CD4-positive, alpha-beta T cell treated with Interleukin-15 for 4 hours (primary cell): ENCODE data around the gene PRKAG1.

ENCODE experiments used
- DNase-seq: peaks from one replicate; pipeline ENCODE4 v3.0.0-alpha.2; 2020; ENCODE audit warnings: low spot score

PRKAG1 gene

DNA sequence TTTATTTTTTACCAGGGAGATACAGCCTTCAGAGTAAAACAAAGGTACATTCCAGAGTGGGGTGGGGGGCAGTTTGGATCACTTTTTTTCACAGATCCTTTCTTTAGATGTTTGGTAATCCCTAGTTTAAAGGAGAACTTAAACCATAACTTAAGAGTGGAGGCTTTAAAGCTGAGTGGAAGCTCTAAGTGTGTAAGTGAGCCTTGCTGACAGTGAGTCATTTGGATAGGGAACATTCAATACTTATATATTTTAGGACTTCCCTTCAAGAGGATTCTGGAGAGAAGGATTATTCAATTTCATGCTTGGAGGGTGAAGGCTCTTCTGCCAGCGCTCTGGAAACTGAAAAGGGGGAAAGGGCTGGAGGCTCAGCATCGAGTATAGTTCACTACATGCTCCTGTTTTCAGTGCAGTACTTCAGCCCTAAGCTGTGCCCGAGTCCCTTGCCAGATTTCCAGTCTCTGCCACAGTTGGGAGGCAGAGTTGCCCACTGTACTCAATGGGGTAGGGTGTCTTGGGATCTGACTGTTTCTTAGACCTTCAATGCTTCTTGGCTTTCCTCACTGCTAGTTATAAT is 8.4 kb downstream of the PRKAG1 start:
- DNase-seq, result no peak

- no peak for DNase-seq
Observed at GRCh38 chr12:49008943-49009342, 9.6 kb downstream of the PRKAG1 start.

DNA sequence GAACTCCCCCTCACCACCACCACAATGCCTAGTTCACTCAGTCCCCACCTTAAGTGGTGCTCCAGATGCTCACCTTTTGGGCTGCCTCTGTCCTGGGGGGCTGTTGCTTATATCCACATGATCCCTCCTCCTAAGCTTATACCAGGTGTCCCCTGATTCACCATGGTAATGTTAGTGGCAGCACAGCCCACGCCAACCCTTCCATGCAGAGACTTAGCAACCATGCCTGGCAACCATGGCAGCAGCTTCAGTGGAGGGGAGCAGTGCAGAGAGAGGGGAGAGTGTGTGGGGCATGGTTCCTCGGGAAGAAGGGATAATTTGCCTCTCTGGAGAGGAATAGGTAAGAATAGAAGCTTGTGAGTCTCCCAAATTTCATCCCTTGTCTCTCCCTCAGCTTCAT is 18.2 kb downstream of the PRKAG1 start:
- DNase-seq, result no peak

GRCh38 chr12:48999371-49000131 is 19.0 kb downstream of the PRKAG1 start, which contains the start of gene DDN:
Gene DDN (minus strand): TSS chr12:48999375. CDS start chr12:48999287, 88 bp downstream.
- no peak for DNase-seq

- no peak for DNase-seq
Observed at GRCh38 chr12:48998497-48999353, 19.9 kb downstream of the PRKAG1 start.

GRCh38 chr12:48997719-48998496 is 20.7 kb downstream of the PRKAG1 start:
- no peak for DNase-seq

GRCh38 chr12:48996794-48997718 is 21.5 kb downstream of the PRKAG1 start:
- DNase-seq, result peak; percentile 58

- no peak for DNase-seq
Observed at GRCh38 chr12:48995086-48995879, 23.3 kb downstream of the PRKAG1 start.

DNA sequence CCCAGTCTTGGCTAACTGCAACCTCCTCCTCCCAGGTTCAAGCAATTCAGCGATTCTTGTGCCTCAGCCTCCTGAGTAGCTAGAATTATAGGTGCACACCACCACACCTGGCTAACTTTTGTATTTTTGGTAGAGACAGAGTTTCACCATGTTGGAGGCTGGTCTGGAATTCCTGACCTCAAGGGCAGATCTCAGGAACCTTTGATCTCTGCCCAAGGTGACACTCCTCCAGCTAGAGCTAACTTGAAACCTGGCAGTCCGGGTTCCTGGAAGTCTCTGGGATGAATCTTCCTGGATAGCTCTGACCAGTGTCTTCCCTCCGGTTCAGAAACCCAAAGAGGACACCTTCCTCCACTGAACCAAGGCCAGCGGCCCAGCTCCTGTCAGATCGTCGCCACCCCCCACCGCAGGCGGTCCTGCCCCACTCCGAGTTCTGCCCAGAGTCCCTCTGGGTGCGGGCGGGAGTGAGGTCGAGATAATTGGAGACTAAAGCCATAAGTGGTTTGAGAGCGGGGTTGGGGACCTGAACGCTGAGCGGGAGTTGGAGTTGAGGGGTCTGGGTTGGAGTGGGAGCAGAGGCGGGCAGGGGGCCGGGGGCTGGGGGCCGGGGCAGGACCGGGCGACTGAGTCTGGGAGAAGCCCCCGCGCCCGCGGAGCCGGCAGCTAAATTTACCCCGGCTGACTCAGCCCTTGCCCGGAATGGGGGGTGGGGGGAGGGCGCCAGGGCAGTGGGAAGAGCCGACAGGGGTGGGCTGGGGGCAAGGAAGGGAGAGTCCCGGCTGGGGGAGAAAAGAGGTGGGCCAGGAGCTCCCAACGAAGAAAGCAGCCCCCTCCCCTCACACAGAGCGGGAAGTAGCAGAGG is 24.1 kb downstream of the PRKAG1 start:
- no peak for DNase-seq

GRCh38 chr12:48993787-48994186 is 24.8 kb downstream of the PRKAG1 start:
- DNase-seq, result no peak

DNA sequence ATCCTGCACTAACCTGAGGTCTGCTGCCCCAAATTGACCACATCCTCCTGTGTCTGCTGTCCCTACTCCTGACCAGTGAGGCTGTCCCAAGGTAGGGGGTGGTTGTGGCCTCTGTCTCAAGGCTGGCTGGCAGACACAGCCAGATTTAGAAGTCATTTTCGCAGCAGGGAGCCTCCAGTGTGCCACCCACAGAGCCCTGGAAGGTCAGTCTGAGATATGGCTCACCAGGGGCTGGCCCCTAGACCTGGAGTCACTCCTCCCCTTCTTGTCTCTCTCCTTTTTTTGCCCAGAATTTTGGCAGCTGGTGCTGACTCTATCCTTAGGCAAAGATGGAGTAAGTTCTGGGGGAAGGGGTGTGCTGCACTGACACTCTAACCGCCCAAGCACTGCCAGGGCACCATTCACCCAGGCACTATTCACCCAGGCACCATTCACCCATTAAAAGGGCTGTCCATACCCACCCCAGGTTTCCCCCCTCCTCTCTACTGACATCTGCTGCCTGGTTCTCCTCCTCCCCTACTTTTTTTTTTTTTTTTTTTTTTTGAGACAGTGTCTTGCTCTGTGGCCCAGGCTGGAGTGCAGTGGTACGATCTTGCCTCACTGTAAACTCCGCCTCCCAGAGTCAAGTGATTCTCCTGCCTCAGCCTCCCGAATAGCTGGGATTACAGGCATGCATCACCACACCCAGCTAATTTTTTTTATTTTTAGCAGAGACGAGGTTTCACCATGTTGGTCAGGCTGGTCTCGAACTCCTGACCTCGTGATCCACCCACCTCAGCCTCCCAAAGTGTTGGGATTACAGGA is 27.1 kb downstream of the PRKAG1 start:
- DNase-seq, result no peak

DNA sequence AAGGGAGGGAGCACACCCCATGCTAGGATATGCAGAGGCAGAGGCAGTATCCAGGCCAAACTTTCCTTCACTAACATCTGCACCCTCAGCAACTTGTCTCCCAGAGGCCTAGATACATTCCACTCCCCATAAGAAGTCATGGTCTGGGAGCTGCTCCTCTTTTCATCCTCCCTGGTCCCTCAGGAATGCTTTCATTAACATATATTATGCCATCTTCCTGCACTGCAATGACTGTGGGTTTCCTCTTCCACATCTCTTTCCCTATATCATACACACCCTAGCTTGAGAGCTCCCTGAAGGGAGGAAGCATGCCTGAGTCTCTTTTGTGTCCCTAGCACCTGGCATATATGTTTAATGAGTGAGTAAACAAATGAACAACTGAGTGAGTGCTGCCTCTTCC is 28.0 kb downstream of the PRKAG1 start:
- DNase-seq, result no peak

GRCh38 chr12:48988030-48988649 is 30.4 kb downstream of the PRKAG1 start:
- DNase-seq, result peak; percentile 72

GRCh38 chr12:48986720-48987291 is 31.8 kb downstream of the PRKAG1 start:
- no peak for DNase-seq

- no peak for DNase-seq
Observed at GRCh38 chr12:48985901-48986300, 32.7 kb downstream of the PRKAG1 start.

DNA sequence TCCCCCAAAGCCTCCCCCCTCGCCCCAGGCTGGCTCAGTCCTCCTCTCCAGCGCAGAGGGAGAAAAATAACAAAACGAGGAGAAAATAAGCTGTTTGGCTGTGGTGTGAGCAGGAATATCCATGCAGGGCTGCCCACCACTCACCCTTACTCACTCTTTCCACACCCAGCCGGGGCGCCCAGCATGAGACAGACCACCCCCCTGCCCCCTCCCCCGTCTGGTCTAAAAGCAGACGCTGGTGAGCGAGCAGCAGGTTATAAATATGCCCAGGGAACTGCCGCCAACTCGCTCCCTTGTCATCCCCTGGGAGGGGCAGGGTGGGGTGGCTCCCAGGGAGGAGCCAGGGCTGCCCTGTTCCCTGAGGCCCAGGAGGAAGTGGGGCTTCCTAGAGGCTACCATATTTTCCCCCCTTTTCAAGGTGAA is 33.1 kb downstream of the PRKAG1 start:
- DNase-seq, result no peak

DNA sequence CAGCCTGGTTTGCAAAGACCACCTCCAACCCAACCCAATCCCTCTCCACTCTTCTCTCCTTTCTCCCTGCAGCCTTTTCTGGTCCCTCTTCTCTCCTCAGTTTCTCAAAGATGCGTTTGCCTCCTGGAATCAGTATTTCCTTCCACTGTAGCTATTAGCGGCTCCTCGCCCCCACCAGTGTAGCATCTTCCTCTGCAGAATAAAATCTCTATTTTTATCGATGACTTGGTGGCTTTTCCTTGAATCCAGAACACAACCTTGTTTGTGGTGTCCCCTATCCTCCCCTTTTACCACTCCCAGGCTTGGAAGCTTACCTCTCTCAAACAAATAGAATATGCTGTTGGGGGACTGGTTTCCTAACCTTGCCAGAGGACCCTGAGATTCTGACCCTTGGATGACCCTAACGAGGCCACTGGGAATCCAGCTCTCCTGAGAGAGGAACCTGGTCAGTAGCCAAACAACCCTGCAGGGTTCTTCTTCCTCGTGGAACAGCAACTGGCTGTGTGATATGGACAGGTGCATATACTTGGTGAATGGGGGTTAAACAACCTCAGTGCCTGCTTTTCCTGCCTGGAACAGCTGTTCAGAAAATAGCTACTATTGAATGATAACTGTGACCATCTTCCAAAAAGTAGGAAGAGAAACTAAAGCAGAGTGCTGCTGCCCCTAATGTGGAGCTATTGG is 36.0 kb downstream of the PRKAG1 start:
- DNase-seq, result no peak
